Stimulated activated CD8-positive, alpha-beta memory T cell treated with anti-CD3 and anti-CD28 coated beads, Interleukin-4, amount 100 ng/mL, for 48 hours (primary cell): ENCODE data around the gene CDYL.
"Not testable (repeated sequence)": the region's sequence is repeated elsewhere in the genome, so short reads cannot be mapped to it uniquely, and the experiment has no call there.

Experiments used
- DNase-seq: peaks from one replicate; pipeline ENCODE4 v3.0.0-alpha.2; 2020

Gene CDYL

DNA sequence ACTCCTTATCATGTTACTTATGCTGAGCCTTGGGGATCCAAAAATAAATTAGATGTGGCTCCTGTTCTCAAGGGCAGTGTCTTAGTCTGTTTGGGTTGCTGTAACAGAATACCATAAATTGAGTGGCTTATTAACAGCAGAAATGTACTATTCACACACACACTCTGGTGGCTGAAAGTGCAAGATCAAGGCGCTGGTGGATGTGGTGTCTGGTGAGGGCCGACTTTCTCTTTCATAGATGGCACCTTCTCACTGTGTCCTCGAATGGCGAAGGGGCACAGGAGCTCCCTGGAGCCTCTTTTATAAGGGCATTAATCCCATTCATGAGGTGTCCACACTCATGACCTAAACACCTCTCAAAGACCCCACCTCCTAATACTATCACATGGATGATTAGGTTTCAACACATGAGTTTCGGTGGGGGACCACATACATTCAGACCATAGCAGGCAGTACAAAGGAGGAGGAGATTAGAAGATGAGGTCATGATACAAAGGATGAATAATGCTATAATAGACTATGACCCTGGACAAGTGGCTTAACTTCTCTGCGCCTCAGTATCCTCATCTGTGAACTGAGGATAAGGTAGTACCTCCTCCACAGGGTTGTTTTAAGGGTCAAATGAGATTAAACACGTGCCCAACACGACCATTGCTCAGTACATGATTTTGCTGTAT, 193.5 kb downstream of the CDYL start:
- DNase-seq = no peak

GRCh38 chr6:4970739-4971395, 194.7 kb downstream of the CDYL start:
- no peak for DNase-seq

DNA sequence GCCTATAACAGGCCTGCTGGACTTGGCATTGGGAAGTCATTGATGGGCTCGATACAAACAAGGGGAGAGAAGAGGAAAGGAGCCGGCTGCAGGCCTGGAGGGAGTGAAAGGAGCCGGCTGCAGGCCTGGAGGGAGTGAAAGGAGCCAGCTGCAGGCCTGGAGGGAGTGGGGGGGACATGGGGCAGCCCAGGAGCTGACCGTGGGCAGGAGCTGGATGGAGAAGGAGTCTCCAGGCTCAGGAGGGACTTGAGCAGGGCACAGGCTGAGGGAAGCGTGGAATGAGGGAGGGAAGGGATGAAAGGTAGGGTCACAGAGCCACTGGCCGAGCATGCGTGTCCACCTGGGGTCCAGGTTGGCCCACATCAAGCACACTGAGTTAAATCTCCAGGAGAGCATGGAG, 195.6 kb downstream of the CDYL start:
- no peak for DNase-seq

GRCh38 chr6:4972438-4972837, 196.2 kb downstream of the CDYL start:
- DNase-seq = no peak

DNA sequence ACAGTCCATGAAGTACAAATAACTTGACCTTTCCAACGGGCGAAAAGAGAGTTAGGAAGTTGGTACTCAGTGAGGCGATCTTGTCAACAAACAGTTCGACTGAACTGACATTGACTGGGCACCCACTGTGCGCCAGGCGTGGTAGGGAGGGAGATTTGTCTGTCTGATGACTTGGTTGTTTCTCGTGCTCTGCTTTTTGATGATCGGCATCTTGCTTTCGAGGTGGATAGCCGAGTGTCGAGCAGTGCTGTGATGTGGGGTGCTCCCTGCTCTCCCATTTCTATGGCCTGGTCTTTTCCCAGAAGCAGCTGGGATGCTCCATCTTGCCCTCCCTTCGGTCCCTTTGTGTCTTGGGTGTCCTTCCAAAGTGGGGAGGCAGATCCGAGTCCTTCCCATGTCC, 197.2 kb downstream of the CDYL start:
- no peak for DNase-seq

DNA sequence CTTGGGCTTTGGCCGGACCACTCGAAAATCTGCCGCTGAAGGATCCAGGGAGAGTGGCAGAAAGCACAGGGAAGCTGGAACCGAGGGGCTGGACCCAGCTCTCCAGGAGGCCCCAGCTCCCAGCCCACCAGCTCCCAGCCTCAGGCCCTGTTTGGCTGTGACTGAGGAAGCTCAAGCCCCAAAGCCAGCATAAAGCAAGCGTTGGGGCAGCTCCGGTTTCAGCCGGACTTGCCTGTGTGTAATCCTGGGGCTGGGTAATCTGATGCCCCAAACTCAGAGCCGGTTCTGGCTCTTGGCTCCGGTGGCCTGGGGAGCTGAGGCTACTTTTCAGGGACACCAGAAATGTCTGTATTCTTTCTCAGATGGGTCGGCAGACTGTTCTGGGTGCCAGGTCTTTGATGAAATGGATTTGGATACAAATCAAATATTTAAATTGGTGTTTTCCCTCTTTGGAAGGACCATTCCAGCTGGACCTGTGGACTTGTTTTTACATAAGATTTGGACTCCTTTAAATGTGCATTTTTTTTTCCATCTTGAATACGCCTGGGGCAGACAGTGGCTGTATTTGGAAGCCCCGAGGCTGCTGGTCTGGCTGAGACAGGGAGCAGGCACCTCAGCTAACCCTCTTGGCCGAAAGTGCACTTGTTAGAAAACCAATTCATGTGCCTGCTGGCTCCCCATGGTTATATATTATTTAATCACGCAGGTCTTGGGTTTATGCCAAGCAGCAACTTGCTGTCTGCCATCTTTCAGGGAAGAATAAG, 198.0 kb downstream of the CDYL start:
- DNase-seq = no peak

GRCh38 chr6:4974962-4975361, 198.8 kb downstream of the CDYL start:
- DNase-seq = no peak

GRCh38 chr6:4975506-4975905, 199.3 kb downstream of the CDYL start:
- DNase-seq = no peak

DNA sequence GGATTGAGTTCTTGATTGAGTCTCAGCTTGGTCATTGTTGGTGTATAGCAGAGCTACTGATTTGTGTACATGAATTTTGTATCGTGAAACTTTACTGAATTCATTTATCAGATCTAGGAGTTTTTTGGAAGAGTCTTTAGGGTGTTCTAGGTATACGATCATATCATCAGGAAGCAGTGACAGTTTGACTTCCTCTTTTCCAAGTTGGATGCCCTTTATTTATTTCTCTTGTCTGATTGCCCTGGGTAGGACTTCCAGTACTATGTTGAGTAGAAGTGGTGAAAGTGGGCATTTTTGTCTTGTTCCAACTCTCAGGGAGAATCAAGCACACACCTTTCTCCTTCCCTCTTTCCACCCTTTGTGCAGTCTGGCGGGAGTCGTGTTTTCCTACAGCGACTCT, 201.3 kb downstream of the CDYL start:
- DNase-seq = no peak

DNA sequence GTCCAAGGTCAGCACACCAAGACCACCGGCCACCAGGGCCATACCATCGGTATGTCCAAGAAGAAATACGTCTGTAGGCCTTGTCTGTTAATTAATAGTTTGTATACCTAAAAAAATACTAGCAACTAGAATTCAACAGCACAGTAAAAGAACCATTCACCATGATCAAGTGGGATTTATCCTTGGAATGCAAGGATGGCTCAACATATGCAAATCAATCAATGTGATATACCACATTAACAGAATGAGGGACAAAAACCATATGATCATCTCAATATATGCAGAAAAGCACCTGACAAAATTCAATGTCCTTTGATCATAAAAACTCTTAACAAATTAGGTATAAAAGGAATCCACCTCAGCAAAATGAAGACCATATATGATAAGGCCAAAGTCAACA, 203.2 kb downstream of the CDYL start:
- no peak for DNase-seq

DNA sequence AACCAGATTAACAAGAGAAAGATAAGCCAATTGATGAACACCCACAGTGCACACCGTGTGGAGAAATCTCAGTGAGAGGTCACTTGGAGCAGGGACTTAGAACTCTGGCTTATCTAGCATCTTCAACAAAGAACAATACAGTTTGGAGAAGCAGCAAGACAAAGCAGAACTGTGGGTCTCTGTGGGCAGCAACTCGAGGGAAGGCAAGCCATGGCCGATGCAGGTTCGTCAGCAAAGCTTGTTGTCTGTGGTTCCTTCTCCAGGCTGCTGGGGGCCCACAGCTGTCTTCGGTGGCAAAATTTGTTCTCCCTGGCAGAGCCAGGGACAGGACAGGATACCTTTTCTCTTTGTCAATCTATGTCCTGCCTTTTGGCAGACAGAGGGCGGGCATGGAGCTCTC, 205.6 kb downstream of the CDYL start:
- DNase-seq = no peak

GRCh38 chr6:4983322-4983721, 207.1 kb downstream of the CDYL start:
- no peak for DNase-seq

DNA sequence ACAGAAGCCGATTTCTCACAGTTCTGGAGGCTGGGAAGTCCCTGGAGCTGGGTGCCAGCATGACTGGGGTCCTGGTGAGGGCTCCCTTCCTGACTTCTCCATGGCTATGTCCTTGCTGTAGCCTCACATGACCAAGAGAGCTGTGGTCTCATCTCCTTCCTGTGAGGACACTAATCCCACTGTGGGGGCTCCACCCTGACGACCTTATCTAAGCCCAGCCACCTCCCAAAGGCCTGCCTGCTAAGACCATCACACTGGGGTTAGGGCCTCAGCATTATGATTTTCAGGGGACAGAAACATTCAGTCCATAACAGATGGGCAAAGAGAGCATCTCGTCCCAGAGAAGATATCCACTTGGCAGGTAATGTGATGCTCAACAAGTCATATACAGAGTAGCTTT, 210.8 kb downstream of the CDYL start:
- no peak for DNase-seq

GRCh38 chr6:4987432-4987831, 211.2 kb downstream of the CDYL start:
- no peak for DNase-seq

- DNase-seq = no peak
These were observed 218.5 kb downstream of the CDYL start for GRCh38 chr6:4994741-4995140.

GRCh38 chr6:4997862-4998261, 221.7 kb downstream of the CDYL start:
- DNase-seq = no peak

- DNase-seq = no peak
These were observed 223.4 kb downstream of the CDYL start for GRCh38 chr6:4999586-4999985.

GRCh38 chr6:5003604-5004372, 227.6 kb downstream of the CDYL start, which contains the start of gene RPP40:
RPP40 (minus strand) TSS chr6:5004037; CDS start chr6:5004002, 35 bp downstream.
- DNase-seq = peak; percentile 99

DNA sequence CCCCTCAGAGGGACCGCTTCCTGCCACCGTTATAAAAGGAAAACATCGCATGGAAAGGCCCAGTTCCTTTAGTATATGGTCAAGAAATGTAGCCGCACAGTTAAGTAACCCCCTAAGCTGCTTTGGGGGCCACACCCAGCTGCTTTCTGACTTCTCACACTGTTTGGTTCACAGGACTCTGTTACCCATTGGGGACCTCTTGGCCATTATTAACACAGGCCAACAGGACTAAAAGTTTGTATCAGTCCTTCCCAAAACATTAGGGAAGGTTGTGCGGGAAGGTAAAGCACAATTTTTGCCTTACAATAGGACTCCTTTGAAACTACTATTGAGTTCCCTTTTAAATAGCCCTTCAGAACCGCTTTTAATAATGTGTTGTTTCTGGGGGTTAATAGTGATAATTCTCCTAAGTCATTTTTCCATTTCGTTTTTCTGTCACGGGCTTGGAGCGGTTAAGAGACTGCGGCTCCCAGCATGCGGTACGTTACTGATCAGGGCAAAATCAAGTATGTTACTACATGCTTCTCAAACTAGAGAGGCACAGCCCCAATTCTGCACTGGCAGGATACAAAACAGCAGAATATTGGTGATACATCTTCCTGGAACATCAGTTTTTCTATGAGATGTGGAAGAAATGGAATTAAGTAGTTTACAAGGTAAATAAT, 228.3 kb downstream of the CDYL start:
- DNase-seq = no peak

DNA sequence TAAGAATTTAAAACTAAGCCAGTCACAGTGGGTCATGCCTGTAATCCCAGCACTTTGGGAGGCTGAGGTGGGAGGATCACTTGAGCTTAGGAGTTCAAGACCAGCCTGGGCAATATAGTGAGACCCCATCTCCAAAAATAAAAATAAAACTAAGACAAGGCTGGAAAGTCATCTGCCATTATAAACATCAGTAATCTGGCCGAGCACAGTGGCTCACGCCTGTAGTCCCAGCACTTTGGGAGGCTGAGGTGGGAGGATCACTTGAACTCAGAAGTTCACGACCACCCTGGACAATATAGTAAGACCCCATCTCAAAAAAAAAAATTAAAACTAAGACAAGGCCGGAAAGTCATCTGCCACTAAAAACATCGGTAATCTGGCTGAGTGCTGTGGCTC, 228.8 kb downstream of the CDYL start:
- not testable (repeated sequence) for DNase-seq
